GF-D8 (cell line): ENCODE data around the gene BRAP.
"Not testable (repeated sequence)": the region's sequence is repeated elsewhere in the genome, so short reads cannot be mapped to it uniquely, and the experiment has no call there.

Experiments used
- DNase-seq: peaks from one replicate; lab custom pipeline; 2025; lab: John Stamatoyannopoulos, UW

Gene BRAP

DNA sequence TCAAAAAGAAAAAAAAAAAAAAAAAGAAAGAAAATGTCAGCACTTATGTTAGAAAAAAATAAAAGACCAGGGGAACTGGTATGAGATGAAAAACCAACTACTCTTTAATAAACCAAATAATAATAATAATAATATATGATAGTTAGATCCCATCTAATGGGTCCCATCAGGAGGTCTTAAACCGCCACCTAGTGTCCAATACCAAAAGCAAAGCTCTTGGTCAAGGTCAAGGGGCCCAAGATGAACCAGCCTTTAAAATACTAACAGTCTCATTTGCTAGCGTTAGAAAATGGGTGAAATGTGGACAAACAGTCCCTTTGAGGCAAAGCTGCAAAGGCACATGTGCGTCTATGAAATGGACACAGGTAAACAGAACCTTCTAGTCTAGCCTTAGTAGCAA lies 12.3 kb downstream of the BRAP start:
- no peak for DNase-seq

DNA sequence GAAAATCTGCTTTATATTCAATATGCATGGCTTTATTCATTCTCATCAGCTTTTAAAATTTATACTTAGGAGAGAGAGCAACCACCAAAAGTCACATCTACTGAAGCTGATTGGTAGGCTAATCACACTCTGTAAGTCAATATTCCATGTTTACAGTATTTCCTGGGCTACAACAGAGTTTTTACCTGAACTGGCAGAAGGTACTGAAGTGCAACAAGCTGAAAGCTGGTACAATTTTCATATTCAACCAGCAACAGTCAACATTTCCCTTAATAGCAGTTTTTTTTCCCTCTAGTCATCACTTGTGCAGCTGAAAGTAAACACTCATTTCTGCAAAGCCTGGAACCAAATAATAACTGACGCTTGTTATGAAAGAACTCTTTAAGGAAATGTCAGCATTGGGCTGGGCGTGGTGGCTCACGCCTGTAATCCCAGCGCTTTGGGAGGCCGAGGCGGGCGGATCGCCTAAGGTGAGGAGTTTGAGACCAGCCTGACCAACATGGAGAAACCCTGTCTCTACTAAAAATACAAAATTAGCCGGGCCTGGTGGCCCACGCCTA lies 12.9 kb downstream of the BRAP start:
- DNase-seq = no peak

DNA sequence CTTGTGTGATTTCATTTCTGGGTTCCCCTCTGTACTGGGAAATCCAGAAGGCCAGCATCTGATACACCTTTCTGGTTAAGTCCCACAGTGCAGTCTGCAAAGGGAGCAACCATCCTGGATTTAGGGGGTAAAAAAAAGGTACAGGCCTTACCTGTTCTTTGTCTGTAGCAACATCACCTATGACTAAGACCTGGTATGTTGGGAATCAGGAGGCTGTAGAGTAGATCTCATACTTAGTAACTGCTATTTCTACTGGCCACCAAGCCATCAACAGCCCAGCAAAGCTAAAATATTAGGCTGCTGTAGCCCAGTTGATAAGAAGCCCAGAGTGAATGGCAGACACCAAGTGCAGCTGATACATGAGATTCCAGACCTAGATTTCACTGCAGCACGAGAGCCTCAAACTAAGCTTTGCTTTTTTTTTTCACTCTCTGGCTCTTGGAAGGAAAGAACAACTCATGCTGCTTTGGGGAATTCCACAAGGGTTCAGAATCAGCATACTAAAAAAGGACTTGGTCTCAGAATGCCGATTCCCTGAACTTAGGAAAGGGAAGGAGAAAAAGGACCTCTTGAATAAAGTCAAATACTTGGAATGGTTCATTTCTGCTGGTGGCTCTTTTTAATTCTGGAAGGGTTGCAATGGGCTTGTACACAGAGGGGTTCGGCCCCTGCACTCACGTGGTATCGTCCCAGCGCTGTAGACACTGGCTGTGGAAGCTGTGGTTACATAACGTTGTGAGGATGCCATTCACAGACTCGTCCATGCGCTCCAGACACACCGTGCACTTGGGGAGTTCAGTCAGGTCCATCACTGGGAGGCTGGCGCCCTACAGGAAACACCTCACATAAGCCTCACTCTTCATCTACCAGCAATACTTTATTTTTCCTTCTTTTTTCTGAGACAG lies 20.5 kb downstream of the BRAP start:
- DNase-seq = no peak

DNA sequence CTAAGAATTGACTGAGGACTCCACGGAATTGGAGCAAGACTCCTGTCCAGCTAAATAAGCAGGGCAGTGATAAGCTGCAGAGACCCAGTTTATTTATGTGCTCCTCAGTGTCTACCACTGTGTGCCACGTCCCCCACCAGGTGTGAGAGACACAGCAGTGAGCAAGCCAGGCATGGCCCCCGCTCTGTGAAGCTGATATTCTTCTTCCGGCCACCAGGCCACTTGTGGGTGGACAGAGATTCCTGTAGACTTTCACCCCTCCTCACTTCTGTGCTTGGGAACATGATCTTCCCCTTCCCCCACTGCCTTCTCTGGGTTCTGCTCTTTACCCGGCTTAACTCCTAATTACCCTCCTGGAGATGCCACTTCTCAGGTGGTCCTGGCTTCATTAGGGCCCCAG lies 21.3 kb downstream of the BRAP start:
- no peak for DNase-seq

DNA sequence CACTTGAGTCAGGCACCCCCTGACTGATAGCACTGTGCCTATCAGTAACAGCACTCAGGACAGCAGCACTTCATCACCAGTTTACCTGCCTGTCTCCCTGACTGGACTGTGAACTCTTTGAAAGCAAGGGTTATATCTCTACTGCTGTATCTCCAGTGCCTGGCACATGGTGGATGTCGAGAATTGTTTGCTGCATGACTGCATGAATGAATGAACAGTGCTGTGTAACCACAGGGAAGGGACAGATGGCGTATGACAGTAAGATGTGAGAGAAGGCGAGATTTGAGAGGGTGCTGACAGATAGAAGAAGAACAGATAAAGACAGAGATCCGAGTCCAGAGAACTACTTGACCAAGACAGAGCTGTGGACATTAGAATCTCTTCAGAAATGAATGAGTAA lies 29.7 kb downstream of the BRAP start:
- no peak for DNase-seq

DNA sequence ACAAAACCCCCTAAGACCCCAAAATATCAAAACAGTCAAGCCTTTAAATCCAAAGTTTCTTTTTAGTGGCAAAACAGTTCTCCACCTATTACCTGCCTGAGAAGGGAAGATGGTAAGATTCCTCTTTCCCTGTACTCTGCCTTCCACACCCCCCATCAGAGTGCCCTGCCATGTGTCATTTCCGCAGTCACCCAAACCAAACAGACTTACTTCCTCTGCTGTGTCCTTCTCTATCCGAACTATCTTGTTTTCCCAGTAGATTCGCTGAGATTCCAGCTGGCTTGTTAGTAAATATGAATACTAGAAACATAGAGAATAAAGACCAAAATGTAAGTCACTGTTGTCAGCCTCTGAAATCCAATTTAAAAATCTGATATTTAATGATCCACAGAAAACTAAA lies 30.4 kb downstream of the BRAP start:
- no peak for DNase-seq

DNA sequence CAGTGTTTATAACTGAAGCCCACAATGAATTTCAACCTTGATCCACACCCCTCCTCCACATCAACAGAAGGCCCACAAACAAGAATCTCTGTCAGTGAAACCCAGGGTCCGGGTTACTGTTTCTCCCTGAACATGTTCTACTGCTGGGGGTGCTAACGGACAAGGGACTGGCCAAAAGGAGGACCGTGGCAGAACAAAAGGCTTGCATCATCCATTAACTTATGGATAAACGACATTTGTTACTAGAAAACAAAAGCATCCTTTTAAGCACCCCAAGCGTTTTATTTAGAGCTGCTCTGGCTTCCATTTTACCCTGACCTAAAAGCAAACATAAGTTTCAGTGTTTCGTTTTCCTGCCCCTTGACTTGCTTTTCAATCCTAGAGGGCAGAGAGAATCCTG lies 32.2 kb downstream of the BRAP start:
- no peak for DNase-seq

DNA sequence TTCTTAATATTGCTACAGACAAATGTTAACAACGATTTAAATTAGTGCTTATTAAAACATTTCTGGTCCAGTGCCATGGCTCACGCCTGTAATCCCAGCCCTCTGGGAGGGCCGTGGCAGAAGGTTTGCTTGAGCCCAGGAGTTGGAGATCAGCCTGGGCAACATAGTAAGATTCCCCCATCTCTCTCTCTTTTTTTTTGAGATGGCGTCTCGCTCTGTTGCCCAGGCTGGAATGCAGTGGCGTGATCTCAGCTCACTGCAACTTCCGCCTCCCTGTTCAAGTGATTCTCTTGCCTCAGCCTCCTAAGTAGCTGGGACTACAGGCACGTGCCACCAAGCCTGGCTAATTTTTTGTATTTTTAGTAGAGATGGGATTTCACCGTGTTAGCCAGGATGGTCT lies 33.2 kb downstream of the BRAP start:
- not testable (repeated sequence) for DNase-seq

DNA sequence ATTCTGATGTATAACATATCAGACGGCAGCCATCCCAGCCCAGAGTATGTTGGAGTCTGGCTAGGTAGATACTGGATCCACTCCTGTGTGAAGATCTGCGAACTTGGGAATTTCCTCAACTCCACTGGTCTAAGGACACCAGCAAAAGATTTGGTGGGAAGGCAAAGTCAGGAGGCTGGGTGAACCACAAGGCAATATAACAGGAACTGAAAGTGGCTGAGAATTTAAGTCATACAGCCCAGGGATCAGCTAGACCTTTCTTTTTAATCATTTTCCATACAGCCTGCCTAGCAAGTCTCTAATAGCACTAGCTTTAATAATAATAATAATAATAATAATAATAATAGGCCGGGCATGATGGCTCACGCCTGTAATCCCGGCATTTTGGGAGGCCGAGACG lies 34.8 kb downstream of the BRAP start:
- no peak for DNase-seq

DNA sequence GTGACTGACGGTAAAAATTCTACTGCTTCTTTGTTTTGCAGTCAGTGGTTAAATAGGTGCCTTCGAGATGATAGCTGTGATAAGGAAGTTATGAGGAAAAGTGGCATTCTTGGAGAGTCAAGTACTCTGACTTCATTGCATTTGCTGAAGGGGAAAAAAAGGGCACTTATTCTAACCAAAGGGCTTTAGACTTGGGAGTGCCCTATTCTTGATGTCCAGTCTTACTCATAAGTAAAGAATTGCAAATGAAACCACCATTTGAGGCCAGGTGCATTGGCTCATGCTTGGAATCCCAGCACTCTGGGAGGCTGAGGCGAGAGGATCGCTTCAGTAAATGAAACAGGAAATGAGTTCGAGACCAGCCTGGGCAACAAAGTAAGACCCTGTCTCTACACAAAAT lies 40.3 kb downstream of the BRAP start:
- no peak for DNase-seq

DNA sequence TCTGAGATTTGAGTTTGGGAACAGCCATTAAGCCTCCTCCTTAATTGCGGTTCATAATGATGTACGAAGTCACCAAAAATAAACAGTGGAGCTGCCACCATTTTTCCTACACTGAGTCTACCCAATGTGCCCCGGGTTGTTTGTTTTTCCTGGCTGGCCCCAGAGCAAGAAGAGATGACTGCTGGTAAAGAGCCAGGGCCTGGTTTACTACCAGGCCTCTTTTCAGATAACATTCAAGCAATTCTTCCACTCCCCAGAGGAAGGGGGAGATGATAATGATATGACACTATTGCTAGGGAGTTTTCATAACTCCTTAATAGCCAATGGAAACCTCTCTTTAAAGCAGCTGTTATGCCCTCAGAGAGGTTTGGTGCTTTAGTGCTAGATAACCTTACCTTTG lies 42.3 kb downstream of the BRAP start:
- no peak for DNase-seq

DNA sequence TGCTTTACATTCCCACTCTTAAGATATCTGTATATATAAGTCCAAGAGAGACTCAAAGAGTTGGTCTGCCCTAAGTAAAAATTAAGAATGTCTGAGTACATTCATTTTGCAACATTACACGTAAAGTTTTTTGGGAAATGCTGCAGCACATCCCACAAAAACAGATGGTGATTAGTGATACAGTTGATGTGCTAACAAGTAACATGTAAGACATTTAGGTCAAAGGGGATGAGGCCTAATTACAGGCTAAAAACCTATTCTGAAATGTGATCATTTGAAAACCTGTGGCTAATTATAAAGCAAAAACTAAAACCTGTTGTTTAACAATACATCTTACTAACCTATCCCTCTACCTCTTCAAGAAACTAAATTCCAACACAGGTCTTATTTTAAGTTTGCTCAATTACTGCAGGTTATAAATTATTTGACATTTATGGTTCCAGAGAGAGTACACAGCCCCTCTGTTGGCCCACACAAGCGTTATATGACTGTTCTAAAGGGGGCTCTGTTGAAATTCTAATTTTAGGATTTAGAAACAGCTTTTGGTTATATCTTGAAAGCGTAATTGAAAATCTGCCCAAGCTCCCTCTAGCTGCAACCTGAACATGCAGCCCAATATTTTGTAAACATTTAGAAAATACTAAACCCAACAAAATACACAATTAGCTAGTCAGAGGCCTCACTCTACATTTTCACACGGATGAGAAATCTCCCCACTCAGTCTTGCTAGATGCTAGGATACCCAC lies 42.9 kb downstream of the BRAP start:
- DNase-seq = no peak

DNA sequence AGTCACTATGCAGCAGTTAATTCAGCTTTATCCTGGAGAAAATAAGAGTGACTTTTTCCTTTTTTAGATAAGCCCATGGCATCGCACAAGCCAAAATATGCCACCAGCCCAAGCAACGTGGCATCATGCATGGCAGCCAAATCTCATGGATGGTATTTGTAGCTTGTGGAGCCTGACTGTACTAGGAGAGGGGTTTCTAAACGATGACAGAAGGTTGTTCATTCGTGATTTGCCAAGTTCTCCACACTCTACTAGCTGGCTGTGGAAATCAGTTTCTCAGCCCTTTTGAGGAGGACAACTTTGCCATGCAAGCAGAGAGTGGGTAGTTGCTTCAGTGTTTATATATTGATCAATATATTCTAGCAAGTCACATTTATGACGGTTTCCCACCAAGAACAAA lies 45.2 kb downstream of the BRAP start:
- DNase-seq = no peak

DNA sequence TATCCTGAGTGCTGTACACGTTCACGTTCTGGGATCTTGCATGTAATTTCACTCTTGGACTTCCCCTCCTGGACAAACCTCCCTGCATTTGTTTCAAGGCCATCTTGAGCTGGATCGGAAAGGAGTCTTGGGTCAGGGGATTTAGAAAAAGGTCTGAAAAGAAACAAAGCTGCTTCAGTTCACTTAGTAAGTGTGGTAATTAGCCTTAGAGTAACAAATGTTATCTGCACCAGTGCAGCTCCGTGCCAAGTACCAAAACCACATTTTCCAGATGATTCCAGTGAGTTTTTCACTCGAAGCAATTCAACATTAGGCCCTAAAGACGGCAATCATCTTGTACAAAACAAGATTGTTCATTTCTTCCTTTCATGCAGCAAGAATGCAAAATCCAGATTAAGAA lies 47.2 kb downstream of the BRAP start:
- no peak for DNase-seq

DNA sequence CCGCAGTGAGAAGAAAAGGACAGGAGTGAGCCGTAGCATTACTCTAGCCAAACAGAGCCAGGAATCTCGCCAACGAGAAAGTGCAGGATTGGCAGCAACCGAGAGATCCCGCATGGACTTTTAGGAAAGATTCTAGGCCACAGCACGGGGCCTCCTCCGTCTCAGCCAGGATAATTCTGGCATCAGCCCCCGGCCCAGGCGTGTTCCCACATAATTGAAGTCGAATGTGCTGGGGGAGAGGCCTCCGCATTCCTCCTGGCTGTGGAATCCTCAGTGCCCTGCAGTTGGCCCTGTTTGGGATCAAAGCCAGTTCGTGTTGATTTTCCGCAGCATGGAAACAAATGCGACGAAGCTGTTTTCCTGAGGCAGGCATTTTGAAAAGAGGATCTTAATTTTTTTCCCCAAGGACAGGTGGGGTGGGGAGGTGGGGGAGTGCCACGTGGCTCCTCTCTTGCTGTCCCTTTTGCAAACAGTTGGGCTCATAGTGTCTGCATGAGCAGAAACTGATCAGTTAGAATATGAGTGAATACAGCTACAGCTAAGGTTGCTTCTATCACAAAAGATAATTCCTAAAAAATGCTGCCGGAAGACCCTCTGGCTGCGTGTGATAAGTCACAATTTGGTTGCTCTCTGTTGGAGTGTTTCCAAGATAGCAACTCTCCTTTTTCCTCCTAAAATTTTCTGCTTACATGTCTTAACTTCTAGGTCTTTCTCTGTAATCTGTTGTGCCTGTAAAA lies 49.4 kb downstream of the BRAP start:
- DNase-seq = no peak

DNA sequence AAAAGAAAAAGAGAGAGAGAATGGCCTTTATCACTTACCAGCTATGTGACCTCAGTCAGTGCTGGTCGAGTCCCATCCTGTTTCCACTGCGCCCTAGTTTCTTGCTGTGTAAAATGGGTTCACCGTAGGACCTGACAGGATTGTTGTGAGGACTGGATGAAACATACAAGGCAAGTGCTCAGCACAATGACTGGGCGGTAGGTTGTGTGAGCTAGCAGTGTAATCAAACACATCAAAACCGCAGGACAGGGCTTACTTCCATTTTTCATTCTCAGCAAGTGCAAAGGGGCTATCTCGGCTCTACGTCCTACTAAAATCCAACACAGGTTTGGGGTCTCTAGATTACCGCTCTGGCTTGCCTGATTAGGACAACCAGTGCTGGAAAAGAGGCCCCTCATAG lies 50.2 kb downstream of the BRAP start:
- no peak for DNase-seq

DNA sequence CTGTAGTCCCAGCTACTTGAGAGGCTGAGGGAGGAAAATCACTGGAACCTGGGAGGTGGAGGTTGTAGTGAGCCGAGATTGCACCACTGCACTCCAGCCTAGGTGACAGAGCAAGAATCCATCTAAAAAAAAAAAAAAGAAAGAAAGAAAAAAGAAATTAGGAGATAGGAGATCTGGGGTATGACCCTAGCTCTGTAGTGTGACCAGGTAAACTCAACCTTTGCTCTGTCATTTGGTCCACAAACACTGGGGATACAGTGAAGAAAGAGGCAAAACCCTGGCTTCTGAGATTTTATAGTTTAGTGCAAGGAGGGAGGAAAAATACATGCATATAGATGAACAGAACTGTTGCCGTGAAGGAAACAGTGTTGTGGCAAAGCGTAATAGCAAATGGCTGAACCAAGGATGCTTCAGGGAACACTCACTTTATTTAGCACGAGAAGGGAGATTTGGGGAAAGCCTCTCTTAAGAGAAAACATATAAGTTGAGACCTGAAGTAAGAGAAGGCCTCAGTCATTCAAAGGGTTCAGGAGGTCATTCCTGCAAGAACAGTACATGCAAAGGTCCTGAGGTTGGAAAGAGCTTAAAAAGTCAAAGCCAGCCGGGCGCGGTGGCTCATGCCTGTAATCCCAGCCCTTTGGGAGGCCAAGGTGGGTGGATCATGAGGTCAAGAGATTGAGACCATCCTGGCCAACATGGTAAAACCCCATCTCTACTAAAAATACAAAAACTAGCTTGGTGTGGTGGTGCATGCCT lies 57.1 kb downstream of the BRAP start:
- no peak for DNase-seq

DNA sequence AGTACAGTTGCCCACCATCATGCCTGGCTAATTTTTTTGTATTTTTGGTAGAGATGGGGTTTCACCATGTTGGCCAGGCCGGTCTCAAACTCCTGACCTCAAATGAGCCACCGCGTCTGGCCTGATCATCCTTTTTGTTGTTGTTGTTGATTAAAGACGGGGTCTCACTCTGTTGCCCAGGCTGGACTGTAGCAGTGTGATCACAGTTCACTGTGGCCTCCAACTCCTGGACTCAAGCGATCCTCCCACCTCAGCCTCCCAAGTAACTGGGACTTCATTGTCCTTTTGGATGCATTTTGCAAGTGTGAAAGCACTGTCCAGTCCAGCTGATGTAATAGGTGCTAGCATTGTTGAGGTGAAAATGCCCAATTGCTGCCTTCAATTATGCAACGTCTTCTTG lies 59.5 kb downstream of the BRAP start:
- no peak for DNase-seq

DNA sequence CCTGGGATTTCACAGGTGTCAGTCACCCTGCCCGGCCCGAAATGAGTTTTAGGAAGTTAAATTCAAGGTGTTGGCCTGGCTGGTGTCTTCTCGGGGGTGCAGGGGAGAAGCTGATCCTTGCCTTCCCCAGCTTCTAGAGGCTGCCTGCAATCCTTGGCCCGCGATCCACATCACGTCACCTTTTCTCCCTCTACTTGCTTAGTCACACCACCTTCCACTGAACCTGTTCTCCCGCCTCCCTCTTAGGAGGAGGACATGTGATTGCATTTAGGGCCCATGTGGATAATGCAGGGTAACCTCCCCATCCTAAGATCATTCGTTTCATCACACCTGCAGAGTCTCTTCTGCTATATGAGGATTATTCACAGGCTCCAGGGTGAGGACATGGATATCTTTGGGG lies 61.2 kb downstream of the BRAP start:
- no peak for DNase-seq

DNA sequence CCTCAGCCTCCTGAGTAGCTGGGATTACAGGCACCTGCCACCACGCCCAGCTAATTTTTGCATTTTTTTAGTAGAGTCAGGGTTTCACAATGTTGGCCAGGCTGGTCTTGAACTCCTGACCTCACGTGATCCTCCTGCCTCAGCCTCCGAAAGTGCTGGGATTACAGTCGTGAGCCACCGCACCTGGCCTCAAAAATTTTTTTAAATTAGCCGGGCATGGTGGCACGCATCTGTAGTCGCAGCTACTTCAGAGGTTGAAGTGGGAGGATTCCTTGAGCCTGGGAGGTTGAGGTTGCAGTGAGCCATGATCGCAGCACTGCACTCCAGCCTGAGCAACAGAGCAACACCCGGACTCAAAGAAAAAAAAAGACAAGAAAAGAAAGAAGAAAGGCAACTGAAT lies 67.9 kb downstream of the BRAP start:
- not testable (repeated sequence) for DNase-seq

DNA sequence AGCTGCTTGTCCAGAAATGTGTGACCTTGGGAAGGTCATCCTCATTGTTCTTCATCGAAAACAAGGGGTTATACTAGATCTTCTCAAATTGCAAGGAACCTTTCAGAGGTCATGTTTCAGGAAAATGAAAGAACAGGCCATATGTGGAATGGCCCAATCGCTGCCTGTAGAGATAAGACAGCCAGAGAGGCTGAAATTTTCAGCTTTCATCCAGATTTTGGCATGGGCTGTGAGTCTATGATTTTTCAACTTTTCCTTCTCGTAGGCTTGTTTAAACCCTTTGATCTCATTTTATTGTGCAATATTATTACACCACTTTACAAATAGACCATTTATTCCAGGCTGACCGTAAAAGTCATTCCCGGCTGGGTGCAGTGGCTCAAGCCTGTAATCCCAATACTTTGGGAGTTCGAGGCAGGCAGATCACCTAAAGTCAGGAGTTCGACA lies 69.6 kb downstream of the BRAP start:
- DNase-seq = no peak

DNA sequence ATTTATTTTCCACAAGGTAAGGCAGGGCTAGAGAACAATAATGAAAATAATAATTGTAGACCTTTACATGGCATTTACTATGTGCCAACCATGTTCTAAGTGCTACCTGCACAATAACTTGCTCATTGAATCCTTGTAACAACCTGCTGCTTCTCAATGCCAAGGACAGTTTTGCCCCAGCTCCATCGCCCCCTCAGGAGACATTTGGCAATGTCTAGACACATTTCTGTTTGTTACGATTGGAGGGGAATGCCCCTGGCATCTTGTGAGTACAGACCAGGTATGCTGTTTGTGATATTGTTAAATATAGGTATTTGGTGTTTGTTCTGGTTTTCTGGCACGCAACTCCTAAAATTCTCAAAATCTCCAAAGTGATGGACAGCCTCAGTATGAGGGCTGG lies 78.5 kb downstream of the BRAP start:
- no peak for DNase-seq
